GM21529 (cell line): ENCODE data around the gene ART3.
"Not testable (repeated sequence)": the region's sequence is repeated elsewhere in the genome, so short reads cannot be mapped to it uniquely, and the experiment has no call there.

ENCODE experiments used
- ATAC-seq: cut with Tn5 transposase; IDR thresholded peaks from one replicate; pipeline ENCODE4 v1.9.1; 2021; ENCODE audit not compliant: unreplicated experiment

Gene ART3

GRCh38 chr4:76074468-76074867 is at the start of gene ART3:
ART3 (plus strand) TSS chr4:76074709; CDS start chr4:76075890, 1,181 bp downstream.
- ATAC-seq = no peak

GRCh38 chr4:76028350-76028765 is 46.2 kb upstream of the ART3 start:
- no peak for ATAC-seq

GRCh38 chr4:76029300-76029699 is 45.2 kb upstream of the ART3 start:
- ATAC-seq = no peak

- no peak for ATAC-seq
Measured at GRCh38 chr4:76035141-76035540, 39.4 kb upstream of the ART3 start.

- ATAC-seq = no peak
Measured at GRCh38 chr4:76035799-76036380, 38.6 kb upstream of the ART3 start, which contains the start of gene CXCL11. CXCL11 (minus strand) TSS chr4:76036070; CDS start chr4:76035987, 83 bp downstream.

GRCh38 chr4:76036855-76037254 is 37.7 kb upstream of the ART3 start:
- no peak for ATAC-seq

GRCh38 chr4:76042241-76042998 is 32.1 kb upstream of the ART3 start:
- ATAC-seq = not testable (repeated sequence)

GRCh38 chr4:76043306-76043705 is 31.2 kb upstream of the ART3 start:
- ATAC-seq = not testable (repeated sequence)

GRCh38 chr4:76044686-76045085 is 29.8 kb upstream of the ART3 start:
- not testable (repeated sequence) for ATAC-seq

- not testable (repeated sequence) for ATAC-seq
Measured at GRCh38 chr4:76049860-76050416, 24.6 kb upstream of the ART3 start.

- ATAC-seq = not testable (repeated sequence)
Measured at GRCh38 chr4:76050560-76051050, 23.9 kb upstream of the ART3 start.

- ATAC-seq = no peak
Measured at GRCh38 chr4:76053730-76054129, 20.8 kb upstream of the ART3 start.

- ATAC-seq = peak; percentile 96
Measured at GRCh38 chr4:76055016-76055415, 19.5 kb upstream of the ART3 start.

- ATAC-seq = no peak
Measured at GRCh38 chr4:76055421-76055820, 19.1 kb upstream of the ART3 start.

- peak; percentile 46 for ATAC-seq
Measured at GRCh38 chr4:76058302-76058701, 16.2 kb upstream of the ART3 start.

GRCh38 chr4:76058888-76059426 is 15.6 kb upstream of the ART3 start:
- no peak for ATAC-seq

- no peak for ATAC-seq
Measured at GRCh38 chr4:76059750-76060149, 14.8 kb upstream of the ART3 start.

- no peak for ATAC-seq
Measured at GRCh38 chr4:76060506-76060905, 14.0 kb upstream of the ART3 start.

GRCh38 chr4:76061421-76061820 is 13.1 kb upstream of the ART3 start:
- no peak for ATAC-seq

- ATAC-seq = peak; percentile 65
Measured at GRCh38 chr4:76061982-76062381, 12.5 kb upstream of the ART3 start.

GRCh38 chr4:76066546-76066945 is 8.0 kb upstream of the ART3 start:
- no peak for ATAC-seq
